SK-N-MC (cell line): Measurements from ENCODE around the gene INPP1.

Experiments used
- EZH2 ChIP-seq: fragments of 200-600 bp; sonication (generic); IDR thresholded peaks from one replicate; pipeline ENCODE4 v1.6.1; 2017; ENCODE audit warnings: antibody characterized with exemption
- FOXP2 ChIP-seq: optimal IDR thresholded peaks from 2 replicates; pipeline ENCODE3; 2011; ENCODE audit warnings: mild to moderate bottlenecking, moderate library complexity; ENCODE audit not compliant: insufficient read depth; ENCODE audit errors: extremely low read length, control extremely low read depth
- POLR2AphosphoS5 ChIP-seq: IDR thresholded peaks from 2 replicates; pipeline ENCODE4 v1.6.1; 2012; ENCODE audit warnings: mild to moderate bottlenecking, low read depth, low read length, borderline replicate concordance

DNA sequence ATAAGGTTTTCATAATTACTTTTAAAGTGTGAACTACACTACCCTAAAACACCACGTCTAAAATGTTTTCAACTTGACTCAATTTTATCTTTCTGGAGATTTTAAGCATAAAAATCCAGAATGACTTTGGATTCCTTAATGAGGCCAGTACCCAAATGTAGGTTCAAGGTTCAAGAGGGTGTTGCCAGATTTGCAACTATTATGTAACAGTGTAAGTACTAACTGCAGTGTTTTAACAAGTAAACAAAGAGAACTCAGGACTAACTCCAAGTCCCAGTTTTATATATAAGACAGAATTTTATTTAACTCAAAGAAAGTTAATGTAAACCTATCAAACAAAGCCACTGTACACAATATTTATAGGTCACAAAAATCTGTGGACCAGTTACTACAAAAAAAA is 29.5 kb upstream of the INPP1 start:
- TF ChIP-seq POLR2AphosphoS5 (no peak), EZH2 (no peak), FOXP2 (no peak)
